GM18502 (cell line): ENCODE data around the gene ETS1.

Experiments
- ATAC-seq: cut with Tn5 transposase; IDR thresholded peaks from one replicate; pipeline ENCODE4 v1.9.1; 2021; ENCODE audit warnings: mild to moderate bottlenecking; ENCODE audit not compliant: unreplicated experiment, poor library complexity

The ETS1 gene

GRCh38 chr11:128419012-128419767, 168.2 kb downstream of the ETS1 start:
- no peak for ATAC-seq

- no peak for ATAC-seq
Measured at GRCh38 chr11:128417607-128418324, 169.6 kb downstream of the ETS1 start.

GRCh38 chr11:128416976-128417375, 170.4 kb downstream of the ETS1 start:
- no peak for ATAC-seq

- peak; percentile 38 for ATAC-seq
Measured at GRCh38 chr11:128415539-128415938, 171.8 kb downstream of the ETS1 start.

- ATAC-seq, result peak; percentile 80
Measured at GRCh38 chr11:128412847-128413791, 174.2 kb downstream of the ETS1 start.

- no peak for ATAC-seq
Measured at GRCh38 chr11:128411812-128412211, 175.5 kb downstream of the ETS1 start.

- no peak for ATAC-seq
Measured at GRCh38 chr11:128411150-128411549, 176.2 kb downstream of the ETS1 start.

- no peak for ATAC-seq
Measured at GRCh38 chr11:128409476-128409875, 177.9 kb downstream of the ETS1 start.
